Karpas-422 (cell line): ENCODE results near the gene RAB8A. TPM values are rescaled to one million over a fixed set of nuclear protein-coding genes. Genes with fewer than 3 reads are reported as not detected.

Source experiments
- DNase-seq: peaks from one replicate; pipeline ENCODE4 v3.0.0-alpha.2; 2015
- H2AFZ ChIP-seq: fragments of 200-600 bp; sonication (generic); 2 replicates; pipeline ENCODE4 v1.6.1; 2014; ENCODE audit warnings: antibody characterized with exemption, low read length, mixed read lengths
- H3K27ac ChIP-seq: fragments of 200-600 bp; sonication (generic); 2 replicates; pipeline ENCODE4 v1.5.1; 2014; ENCODE audit warnings: mild to moderate bottlenecking, low read length, moderate library complexity
- H3K27me3 ChIP-seq: fragments of 200-600 bp; sonication (generic); 2 replicates; pipeline ENCODE4 v1.6.1; 2014; ENCODE audit warnings: low read length, mixed read lengths
- H3K36me3 ChIP-seq: fragments of 200-600 bp; sonication (generic); 2 replicates; pipeline ENCODE4 v1.6.1; 2014; ENCODE audit warnings: low read length, mixed read lengths; ENCODE audit not compliant: insufficient read depth
- H3K4me1 ChIP-seq: fragments of 200-600 bp; sonication (generic); 2 replicates; pipeline ENCODE4 v1.6.1; 2014; ENCODE audit warnings: mild to moderate bottlenecking, low read length, mixed read lengths
- H3K4me2 ChIP-seq: fragments of 200-600 bp; sonication (generic); 2 replicates; pipeline ENCODE4 v1.6.1; 2014; ENCODE audit warnings: low read length, low read depth, mild to moderate bottlenecking; ENCODE audit not compliant: poor library complexity, severe bottlenecking
- H3K4me3 ChIP-seq: fragments of 200-600 bp; sonication (generic); 2 replicates; pipeline ENCODE4 v1.5.1; 2014; ENCODE audit warnings: mild to moderate bottlenecking, antibody characterized with exemption, low read length, mixed read lengths
- H3K79me2 ChIP-seq: fragments of 200-600 bp; sonication (generic); 2 replicates; pipeline ENCODE4 v1.6.1; 2014; ENCODE audit warnings: mild to moderate bottlenecking, low read length, mixed read lengths
- H3K9ac ChIP-seq: fragments of 200-600 bp; sonication (generic); 2 replicates; pipeline ENCODE4 v1.6.0; 2014; ENCODE audit warnings: low read length
- H3K9me2 ChIP-seq: fragments of 200-600 bp; sonication (generic), shearing (Covaris generic); replicated peaks from 2 replicates; pipeline ENCODE4 v1.6.0; 2014; ENCODE audit warnings: mild to moderate bottlenecking, low read length, moderate library complexity; ENCODE audit not compliant: insufficient read depth
- H3K9me3 ChIP-seq: fragments of 300-700, 200-600 bp; sonication (generic); 2 replicates; pipeline ENCODE4 v1.6.1; 2014; ENCODE audit warnings: low read length, mixed read lengths
- H4K20me1 ChIP-seq: fragments of 200-600 bp; sonication (generic); 2 replicates; pipeline ENCODE4 v1.6.1; 2014; ENCODE audit warnings: mild to moderate bottlenecking, antibody characterized with exemption, low read length, low read depth; ENCODE audit not compliant: insufficient read depth
- total RNA-seq: library from RNA; depleted of rRNA; stranded (reverse); fragments of >200 nt; shearing (Covaris generic); gene quantifications from 2 replicates; pipeline ENCODE4 v1.2.3, GENCODE V29; 2014; ENCODE audit warnings: low replicate concordance

Gene RAB8A
- total RNA-seq, 1 experiment from 2014 or later, result 30.2 TPM

GRCh38 chr19:16069813-16070365 is 41.8 kb upstream of the RAB8A start:
- H2AFZ ChIP-seq, result peak overlapping the region; percentile 54; the same call in 1 of the 2 replicates
- no peak for DNase-seq

DNA sequence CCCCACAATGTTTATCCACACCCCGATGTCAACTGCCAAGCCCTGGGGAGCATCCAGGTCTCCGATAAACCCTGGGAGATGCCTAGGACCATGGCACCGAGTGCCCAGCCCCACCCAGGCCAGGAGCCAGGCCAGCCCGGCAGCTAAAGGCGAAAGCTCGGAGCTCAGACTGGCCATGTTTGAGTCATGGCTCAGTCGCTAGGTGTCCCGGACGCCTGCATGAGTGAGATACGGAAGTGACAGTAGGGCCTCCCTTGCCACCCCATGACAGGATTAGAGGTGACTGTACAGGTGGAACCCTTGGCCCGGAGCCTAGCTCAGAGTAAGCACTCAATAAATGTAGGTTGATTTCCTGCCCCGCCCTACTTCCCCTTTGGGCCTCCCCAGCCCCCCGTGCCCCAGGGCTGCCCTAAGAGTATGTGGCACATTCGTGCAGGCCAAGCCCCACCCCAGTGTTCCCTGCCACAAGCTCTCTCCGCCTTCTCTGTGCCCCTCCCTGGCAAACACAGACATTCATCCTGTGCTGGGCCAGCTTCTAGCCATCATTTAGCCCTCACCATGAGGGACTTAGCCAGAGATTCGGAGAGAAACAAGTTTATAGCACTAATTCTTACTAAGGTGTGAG is 41.2 kb upstream of the RAB8A start:
- Histone ChIP-seq H4K20me1 (no peaks in the 10 kb centered on the region), H3K9ac (peak overlapping the region; percentile 30; the same call in 1 of the 2 replicates), H3K36me3 (no peaks in the 10 kb centered on the region), H3K27me3 (no peaks in the 10 kb centered on the region), H3K4me3 (no peak overlapping the region), H3K9me3 (no peaks in the 10 kb centered on the region), H3K27ac (no peak overlapping the region), H3K4me2 (no peak overlapping the region), H3K79me2 (no peaks in the 10 kb centered on the region), H3K4me1 (peaks cover 11% of the 10 kb centered on the region), H2AFZ (peak overlapping the region; percentile 54; the same call in 1 of the 2 replicates), H3K9me2 (no peaks in the 10 kb centered on the region)
- DNase-seq, result peak; percentile 77

More at GRCh38 chr19:16069813-16070365, 41.8 kb upstream of the RAB8A start:
- H3K4me1 ChIP-seq, result peaks cover 11% of the 10 kb centered on the region
- no peaks in the 10 kb centered on the region for H4K20me1 ChIP-seq
- no peaks in the 10 kb centered on the region for H3K79me2 ChIP-seq
- no peaks in the 10 kb centered on the region for H3K36me3 ChIP-seq
- no peak overlapping the region for H3K4me3 ChIP-seq
- H3K27me3 ChIP-seq, result no peaks in the 10 kb centered on the region
- no peak overlapping the region for H3K4me2 ChIP-seq
- H3K9ac ChIP-seq, result peak overlapping the region; percentile 30; the same call in 1 of the 2 replicates
- no peak overlapping the region for H3K27ac ChIP-seq
- no peaks in the 10 kb centered on the region for H3K9me3 ChIP-seq
- no peaks in the 10 kb centered on the region for H3K9me2 ChIP-seq

GRCh38 chr19:16071072-16071691 is 40.5 kb upstream of the RAB8A start:
- H3K4me1 ChIP-seq, result peaks cover 16% of the 10 kb centered on the region
- no peak overlapping the region for H3K4me2 ChIP-seq
- H3K9me2 ChIP-seq, result no peaks in the 10 kb centered on the region
- H3K27me3 ChIP-seq, result no peaks in the 10 kb centered on the region
- peak overlapping the region; percentile 54; the same call in 1 of the 2 replicates for H2AFZ ChIP-seq
- no peak overlapping the region for H3K9ac ChIP-seq
- no peak overlapping the region for H3K4me3 ChIP-seq
- no peaks in the 10 kb centered on the region for H3K79me2 ChIP-seq
- H3K9me3 ChIP-seq, result no peaks in the 10 kb centered on the region
- no peaks in the 10 kb centered on the region for H4K20me1 ChIP-seq
- no peak for DNase-seq
- H3K27ac ChIP-seq, result no peak overlapping the region
- no peaks in the 10 kb centered on the region for H3K36me3 ChIP-seq

GRCh38 chr19:16073481-16073880 is 38.2 kb upstream of the RAB8A start:
- no peak for DNase-seq
- no peak overlapping the region for H3K9ac ChIP-seq
- no peak overlapping the region for H3K4me2 ChIP-seq
- no peaks in the 10 kb centered on the region for H3K9me3 ChIP-seq
- no peaks in the 10 kb centered on the region for H3K9me2 ChIP-seq
- no peak overlapping the region for H2AFZ ChIP-seq
- no peaks in the 10 kb centered on the region for H4K20me1 ChIP-seq
- H3K4me3 ChIP-seq, result no peak overlapping the region
- peaks cover 28% of the 10 kb centered on the region for H3K4me1 ChIP-seq
- peaks cover 20% of the 10 kb centered on the region for H3K79me2 ChIP-seq
- no peaks in the 10 kb centered on the region for H3K27me3 ChIP-seq
- H3K27ac ChIP-seq, result no peak overlapping the region
- H3K36me3 ChIP-seq, result no peaks in the 10 kb centered on the region

- H2AFZ ChIP-seq, result no peak overlapping the region
- H3K27me3 ChIP-seq, result no peaks in the 10 kb centered on the region
- no peak overlapping the region for H3K9ac ChIP-seq
- H3K4me2 ChIP-seq, result no peak overlapping the region
- no peak for DNase-seq
- H3K9me3 ChIP-seq, result no peaks in the 10 kb centered on the region
- no peaks in the 10 kb centered on the region for H4K20me1 ChIP-seq
- H3K79me2 ChIP-seq, result peaks cover 25% of the 10 kb centered on the region
- no peak overlapping the region for H3K4me3 ChIP-seq
- H3K27ac ChIP-seq, result no peak overlapping the region
- H3K4me1 ChIP-seq, result peaks cover 33% of the 10 kb centered on the region
- H3K9me2 ChIP-seq, result no peaks in the 10 kb centered on the region
- H3K36me3 ChIP-seq, result no peaks in the 10 kb centered on the region
Measured at GRCh38 chr19:16073988-16074387, 37.7 kb upstream of the RAB8A start.

DNA sequence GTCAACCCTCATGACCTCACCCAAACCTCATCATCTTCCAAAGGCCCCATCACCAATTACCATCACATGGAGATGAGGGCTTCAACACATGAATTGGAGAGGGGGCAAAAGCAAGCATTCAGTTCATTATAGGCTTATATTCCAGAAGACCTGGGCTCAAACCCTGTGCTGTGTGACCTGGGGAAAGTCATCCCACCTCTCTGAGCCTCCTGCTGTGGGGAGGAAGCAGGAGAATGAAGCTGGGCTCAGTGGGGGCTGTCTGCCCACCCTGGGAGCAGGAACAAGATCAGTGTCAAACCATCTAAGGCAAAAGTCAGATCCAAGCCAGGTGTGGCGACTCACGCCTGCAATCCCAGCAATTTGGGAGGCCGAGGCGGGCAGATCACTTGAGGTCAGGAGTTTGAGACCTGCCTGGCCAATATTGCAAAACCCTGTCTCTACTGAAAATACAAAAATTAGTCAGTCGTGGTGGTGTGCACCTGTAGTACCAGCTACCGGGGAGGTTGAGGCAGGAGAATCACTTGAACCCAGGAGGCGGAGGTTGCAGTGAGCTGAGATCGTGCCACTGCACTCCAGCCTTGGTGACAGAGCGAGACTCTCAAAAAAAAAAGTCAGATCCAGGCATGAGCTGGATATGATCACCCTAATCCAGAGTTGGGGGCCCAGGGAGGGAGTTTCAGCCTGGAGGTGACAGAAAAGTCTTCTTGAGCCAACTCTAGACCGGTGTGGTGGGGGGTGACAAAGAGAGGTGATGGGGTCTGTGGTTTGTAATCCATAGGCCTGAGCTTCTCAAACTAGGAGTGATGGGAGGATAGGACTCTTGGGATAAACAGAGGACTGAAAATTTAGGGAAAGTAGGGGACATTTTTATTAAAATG is 37.0 kb upstream of the RAB8A start:
- peaks cover 32% of the 10 kb centered on the region for H3K79me2 ChIP-seq
- peaks cover 38% of the 10 kb centered on the region for H3K4me1 ChIP-seq
- no peaks in the 10 kb centered on the region for H3K36me3 ChIP-seq
- H2AFZ ChIP-seq, result no peak overlapping the region
- H3K9ac ChIP-seq, result no peak overlapping the region
- no peak overlapping the region for H3K4me3 ChIP-seq
- DNase-seq, result no peak
- H4K20me1 ChIP-seq, result no peaks in the 10 kb centered on the region
- H3K27me3 ChIP-seq, result no peaks in the 10 kb centered on the region
- no peak overlapping the region for H3K27ac ChIP-seq
- H3K9me3 ChIP-seq, result no peaks in the 10 kb centered on the region
- no peak overlapping the region for H3K4me2 ChIP-seq
- no peaks in the 10 kb centered on the region for H3K9me2 ChIP-seq

GRCh38 chr19:16075430-16076153 is 36.1 kb upstream of the RAB8A start:
- Histone ChIP-seq H4K20me1 (0 out of 2 replicates have a peak, but pooled peaks cover 3% of the 10 kb centered on the region), H3K4me2 (peak overlapping the region; percentile 75), H3K9ac (peak overlapping the region; percentile 91), H3K4me1 (peaks cover 30% of the 10 kb centered on the region), H3K27ac (no peak overlapping the region), H3K36me3 (peaks cover 5% of the 10 kb centered on the region; the same call in 1 of the 2 replicates), H3K9me2 (no peaks in the 10 kb centered on the region), H3K79me2 (peaks cover 41% of the 10 kb centered on the region), H3K4me3 (peak overlapping the region; percentile 83), H2AFZ (peak overlapping the region; percentile 84), H3K9me3 (no peaks in the 10 kb centered on the region), H3K27me3 (no peaks in the 10 kb centered on the region)
- no peak for DNase-seq
